RWPE2 (cell line): ENCODE data around the gene POU2AF3.

Experiments used
- ATAC-seq: fragments of 200-7000 bp; cut with Tn5 transposase; 3 replicates; pipeline ENCODE4 v1.9.1; 2021; ENCODE audit warnings: low read depth
- DNase-seq: peaks from one replicate; pipeline ENCODE4 v3.0.0-alpha.2; 2020; ENCODE audit warnings: low spot score
- H3K27ac ChIP-seq: fragments of 450-650 bp; 2 replicates; pipeline ENCODE4 v1.5.1; 2017; ENCODE audit warnings: mild to moderate bottlenecking; ENCODE audit not compliant: poor library complexity, severe bottlenecking
- H3K27me3 ChIP-seq: fragments of 250-450 bp; sonication (Bioruptor Pico); 2 replicates; pipeline ENCODE4 v1.5.1; 2021; ENCODE audit warnings: mild to moderate bottlenecking, moderate library complexity; ENCODE audit not compliant: insufficient read depth, poor library complexity, severe bottlenecking
- H3K36me3 ChIP-seq: fragments of 250-450 bp; sonication (Bioruptor Pico); 2 replicates; pipeline ENCODE4 v1.5.1; 2020; ENCODE audit warnings: low read depth, mild to moderate bottlenecking, moderate library complexity
- H3K4me1 ChIP-seq: fragments of 250-450 bp; sonication (Bioruptor Pico); 2 replicates; pipeline ENCODE4 v1.5.1; 2021; ENCODE audit warnings: mild to moderate bottlenecking, moderate library complexity; ENCODE audit not compliant: insufficient read depth, poor library complexity, severe bottlenecking
- H3K4me3 ChIP-seq: fragments of 250-450 bp; sonication (Bioruptor Pico); 2 replicates; pipeline ENCODE4 v1.5.1; 2021; ENCODE audit warnings: mild to moderate bottlenecking, moderate library complexity; ENCODE audit not compliant: severe bottlenecking
- H3K9me3 ChIP-seq: fragments of 250-450 bp; sonication (Bioruptor Pico); 2 replicates; pipeline ENCODE4 v1.5.1; 2021; ENCODE audit warnings: mild to moderate bottlenecking, moderate library complexity; ENCODE audit not compliant: severe bottlenecking
- TF ChIP-seq, protein P1 (sequence below): fragments of 450-650 bp; IDR thresholded peaks from one replicate; pipeline ENCODE4 v1.5.1; 2017; ENCODE audit warnings: mild to moderate bottlenecking, moderate library complexity; ENCODE audit not compliant: poor library complexity, severe bottlenecking

POU2AF3 gene

DNA sequence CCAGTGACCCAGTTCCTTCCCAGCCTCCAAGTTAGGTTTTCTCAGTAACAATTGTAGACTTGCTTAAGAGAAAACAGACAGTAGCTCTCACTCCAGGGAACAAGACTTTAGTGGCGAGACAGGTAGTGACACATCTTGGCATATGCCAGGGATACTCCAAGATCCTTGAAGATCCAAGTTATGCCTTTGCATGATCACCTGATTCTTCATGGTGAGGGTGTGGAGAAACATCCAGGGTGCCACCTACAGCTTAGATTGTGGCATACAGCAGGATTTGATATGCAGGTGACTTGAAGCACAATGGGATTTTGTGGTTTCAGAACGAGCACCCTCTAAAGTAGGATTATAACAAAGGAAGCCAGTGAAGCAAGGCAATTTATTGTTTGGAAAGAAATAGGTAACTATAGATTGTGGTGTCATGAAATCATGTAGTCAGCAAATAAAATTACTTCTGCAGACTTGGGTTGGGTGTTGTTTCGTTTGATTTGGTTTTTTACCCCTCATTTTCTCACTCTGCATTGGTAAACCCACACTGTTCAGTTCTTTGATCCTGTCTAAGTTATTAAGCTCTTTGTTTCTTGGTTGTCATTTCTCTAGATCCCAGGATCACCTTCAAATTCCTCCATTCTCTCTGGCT lies 9.2 kb downstream of the POU2AF3 start:
- Histone ChIP-seq H3K4me3 (no peak overlapping the region), H3K4me1 (no peaks in the 10 kb centered on the region), H3K27me3 (peaks cover 14% of the 10 kb centered on the region), H3K9me3 (no peaks in the 10 kb centered on the region), H3K36me3 (no peaks in the 10 kb centered on the region), H3K27ac (no peak overlapping the region)
- TF ChIP-seq, protein P1, sequence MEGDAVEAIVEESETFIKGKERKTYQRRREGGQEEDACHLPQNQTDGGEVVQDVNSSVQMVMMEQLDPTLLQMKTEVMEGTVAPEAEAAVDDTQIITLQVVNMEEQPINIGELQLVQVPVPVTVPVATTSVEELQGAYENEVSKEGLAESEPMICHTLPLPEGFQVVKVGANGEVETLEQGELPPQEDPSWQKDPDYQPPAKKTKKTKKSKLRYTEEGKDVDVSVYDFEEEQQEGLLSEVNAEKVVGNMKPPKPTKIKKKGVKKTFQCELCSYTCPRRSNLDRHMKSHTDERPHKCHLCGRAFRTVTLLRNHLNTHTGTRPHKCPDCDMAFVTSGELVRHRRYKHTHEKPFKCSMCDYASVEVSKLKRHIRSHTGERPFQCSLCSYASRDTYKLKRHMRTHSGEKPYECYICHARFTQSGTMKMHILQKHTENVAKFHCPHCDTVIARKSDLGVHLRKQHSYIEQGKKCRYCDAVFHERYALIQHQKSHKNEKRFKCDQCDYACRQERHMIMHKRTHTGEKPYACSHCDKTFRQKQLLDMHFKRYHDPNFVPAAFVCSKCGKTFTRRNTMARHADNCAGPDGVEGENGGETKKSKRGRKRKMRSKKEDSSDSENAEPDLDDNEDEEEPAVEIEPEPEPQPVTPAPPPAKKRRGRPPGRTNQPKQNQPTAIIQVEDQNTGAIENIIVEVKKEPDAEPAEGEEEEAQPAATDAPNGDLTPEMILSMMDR, result no peak
- ATAC-seq (no peak), DNase-seq (no peak)

DNA sequence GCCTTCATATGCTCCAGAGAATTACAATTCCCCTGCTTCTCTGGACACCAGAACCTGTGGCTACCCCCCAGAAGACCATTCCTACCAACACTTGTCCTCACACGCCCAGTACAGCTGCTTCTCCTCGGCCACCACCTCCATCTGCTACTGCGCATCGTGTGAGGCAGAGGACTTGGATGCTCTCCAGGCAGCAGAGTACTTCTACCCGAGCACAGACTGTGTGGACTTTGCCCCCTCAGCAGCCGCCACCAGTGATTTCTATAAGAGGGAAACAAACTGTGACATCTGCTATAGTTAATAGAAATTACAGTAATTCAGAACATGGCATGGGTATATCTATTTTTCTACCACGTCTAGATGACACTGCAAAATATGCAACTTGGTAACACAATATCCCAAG lies 9.8 kb downstream of the POU2AF3 start:
- H3K27me3 ChIP-seq, result peaks cover 10% of the 10 kb centered on the region
- no peak overlapping the region for H3K4me3 ChIP-seq
- TF ChIP-seq, protein P1, result no peak
- H3K4me1 ChIP-seq, result no peaks in the 10 kb centered on the region
- no peaks in the 10 kb centered on the region for H3K9me3 ChIP-seq
- H3K27ac ChIP-seq, result no peak overlapping the region
- ATAC-seq (no peak), DNase-seq (no peak)
- no peaks in the 10 kb centered on the region for H3K36me3 ChIP-seq

DNA sequence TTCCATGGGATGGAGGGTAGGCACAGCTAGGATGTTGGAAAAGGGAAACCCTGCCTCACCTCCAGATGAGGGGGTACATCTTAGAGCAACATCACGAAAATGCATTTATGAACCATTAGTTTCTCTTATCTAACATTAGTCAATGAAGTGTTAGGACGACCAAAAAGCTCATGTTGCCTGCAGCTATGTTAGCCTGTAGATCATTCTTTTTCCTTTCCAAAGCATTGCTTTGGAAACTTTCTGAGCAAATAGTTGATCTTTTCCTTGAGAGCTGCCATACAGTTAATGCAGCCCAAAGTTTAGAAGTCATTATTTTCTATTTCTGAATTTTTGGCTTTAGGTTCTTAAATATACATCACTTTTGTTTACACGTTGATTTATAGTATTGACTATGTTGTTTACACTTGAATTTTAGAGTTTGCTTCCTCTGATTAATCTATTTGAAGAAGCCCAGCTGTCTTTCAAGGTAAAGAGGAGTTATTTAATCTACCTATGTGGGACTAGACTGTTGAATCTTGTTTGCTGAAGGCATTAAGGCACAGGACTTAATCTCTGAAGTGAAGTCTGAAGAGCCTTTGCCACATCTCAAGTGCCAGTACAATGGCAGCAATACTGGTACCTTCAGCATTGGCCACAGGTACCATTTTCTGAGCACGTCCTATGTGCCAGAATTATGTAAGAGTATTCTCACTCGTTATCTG lies 11.0 kb downstream of the POU2AF3 start:
- Histone ChIP-seq H3K4me3 (no peak overlapping the region), H3K27ac (no peak overlapping the region), H3K36me3 (no peaks in the 10 kb centered on the region), H3K27me3 (peaks cover 8% of the 10 kb centered on the region), H3K9me3 (no peaks in the 10 kb centered on the region), H3K4me1 (no peaks in the 10 kb centered on the region)
- TF ChIP-seq, protein P1, result no peak
- ATAC-seq (no peak), DNase-seq (no peak)

DNA sequence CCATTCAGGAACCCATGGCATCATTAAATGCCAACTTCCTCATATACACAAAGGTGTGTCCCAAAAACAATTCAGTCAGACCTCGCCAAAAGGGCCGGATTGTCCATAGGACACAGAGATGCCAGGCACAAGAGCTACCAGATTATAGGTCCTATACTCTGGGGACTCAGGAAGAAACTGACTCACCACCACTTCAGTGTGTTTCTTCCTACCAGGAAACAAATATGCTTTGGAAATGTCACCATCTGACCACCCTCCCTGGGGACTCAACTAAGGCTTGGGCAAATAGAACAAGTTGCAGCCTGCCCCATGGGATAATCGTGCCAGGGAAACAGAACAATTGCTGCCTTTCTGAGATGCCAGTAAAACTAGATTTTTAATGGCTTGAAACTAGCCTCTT lies 11.7 kb downstream of the POU2AF3 start:
- TF ChIP-seq, protein P1, result no peak
- ATAC-seq (no peak), DNase-seq (no peak)
- Histone ChIP-seq H3K9me3 (no peaks in the 10 kb centered on the region), H3K27me3 (peaks cover 8% of the 10 kb centered on the region), H3K27ac (no peak overlapping the region), H3K4me3 (no peak overlapping the region), H3K36me3 (no peaks in the 10 kb centered on the region), H3K4me1 (no peaks in the 10 kb centered on the region)

DNA sequence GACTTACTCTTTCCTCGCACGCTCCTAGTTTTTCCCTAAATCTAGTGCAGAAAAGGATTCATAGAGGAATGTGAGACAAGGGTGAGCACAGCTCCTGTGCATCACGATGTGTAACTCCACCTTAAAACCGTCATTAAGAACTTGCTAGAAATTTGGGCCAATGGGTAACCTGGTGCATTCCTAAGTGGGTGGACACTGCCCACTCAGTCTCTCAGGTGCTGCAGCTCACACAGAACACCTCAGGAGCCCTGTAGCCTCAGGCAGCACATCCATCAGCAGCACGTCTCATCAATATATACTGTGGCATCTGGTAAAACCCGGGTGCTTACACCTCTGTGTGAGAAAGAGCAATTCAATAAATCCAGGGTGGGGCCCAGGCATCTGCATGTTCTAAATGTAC lies 12.4 kb downstream of the POU2AF3 start:
- TF ChIP-seq, protein P1, result no peak
- no peaks in the 10 kb centered on the region for H3K4me1 ChIP-seq
- peaks cover 6% of the 10 kb centered on the region for H3K27me3 ChIP-seq
- DNase-seq (no peak), ATAC-seq (no peak)
- no peak overlapping the region for H3K4me3 ChIP-seq
- H3K9me3 ChIP-seq, result no peaks in the 10 kb centered on the region
- no peaks in the 10 kb centered on the region for H3K36me3 ChIP-seq
- H3K27ac ChIP-seq, result no peak overlapping the region
